ENCODE results near the gene SELENOH. TPM values are rescaled to one million over a fixed set of nuclear protein-coding genes. Genes with fewer than 3 reads are reported as not detected.

Gene SELENOH
- total RNA-seq, 1 donor from 2014 or later = 118 TPM

GRCh38 chr11:57735619-57736298 lies 5.5 kb upstream of the SELENOH start:
- Histone ChIP-seq H3K36me3 (peaks cover 43% of the 10 kb centered on the region), H3K27ac (no peak overlapping the region)
- ATAC-seq = no peak

DNA sequence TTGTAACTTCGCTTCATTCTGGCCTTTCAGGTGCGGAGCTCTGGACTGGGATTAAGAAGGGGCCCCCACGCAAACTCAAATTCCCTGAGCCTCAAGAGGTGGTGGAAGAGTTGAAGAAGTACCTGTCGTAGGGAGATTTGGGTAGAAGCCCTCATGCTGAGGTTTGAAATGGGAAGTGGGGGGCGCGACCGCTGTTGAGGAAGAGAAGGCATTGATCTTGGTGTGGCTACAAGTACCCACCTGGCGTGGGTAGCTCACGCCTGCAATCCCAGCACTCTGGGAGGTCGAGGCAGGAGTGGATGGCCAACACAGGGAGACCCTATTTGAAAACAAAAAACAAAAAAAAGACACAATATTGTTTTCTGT lies 779 bp downstream of the SELENOH start:
- H3K4me3 ChIP-seq = peak overlapping the region; percentile 89
- intact Hi-C loops (cut with DNase I) = no loop called here
- TF ChIP-seq CTCF (IDR thresholded peaks at IDR 0.05) = no peak
- H3K27ac ChIP-seq = peak overlapping the region; percentile 95
- H3K4me1 ChIP-seq = peaks cover 19% of the 10 kb centered on the region
- DNase-seq (peak; percentile 49), ATAC-seq (no peak)
- peaks cover 64% of the 10 kb centered on the region for H3K36me3 ChIP-seq
- H3K9me3 ChIP-seq = no peaks in the 10 kb centered on the region
- no peaks in the 10 kb centered on the region for H3K27me3 ChIP-seq (ENCODE audit: low read depth)

More at GRCh38 chr11:57735619-57736298, 5.5 kb upstream of the SELENOH start:
- TF ChIP-seq CTCF (IDR thresholded peaks at IDR 0.05) = no peak
- no peaks in the 10 kb centered on the region for H3K9me3 ChIP-seq
- DNase-seq = no peak
- H3K27me3 ChIP-seq (ENCODE audit: low read depth) = no peaks in the 10 kb centered on the region
- peaks cover 5% of the 10 kb centered on the region for H3K4me1 ChIP-seq
- H3K4me3 ChIP-seq = no peak overlapping the region
- intact Hi-C loops (cut with DNase I) = no loop called here

- peaks cover 19% of the 10 kb centered on the region for H3K4me1 ChIP-seq
- H3K27ac ChIP-seq = no peak overlapping the region
- intact Hi-C loops (cut with DNase I) = no loop called here
- DNase-seq (no peak), ATAC-seq (no peak)
- H3K36me3 ChIP-seq = peaks cover 41% of the 10 kb centered on the region
- no peaks in the 10 kb centered on the region for H3K9me3 ChIP-seq
- no peak overlapping the region for H3K4me3 ChIP-seq
- no peaks in the 10 kb centered on the region for H3K27me3 ChIP-seq (ENCODE audit: low read depth)
- TF ChIP-seq CTCF (IDR thresholded peaks at IDR 0.05) = no peak
Observed at GRCh38 chr11:57744357-57744756, 3.1 kb downstream of the SELENOH start.

DNA sequence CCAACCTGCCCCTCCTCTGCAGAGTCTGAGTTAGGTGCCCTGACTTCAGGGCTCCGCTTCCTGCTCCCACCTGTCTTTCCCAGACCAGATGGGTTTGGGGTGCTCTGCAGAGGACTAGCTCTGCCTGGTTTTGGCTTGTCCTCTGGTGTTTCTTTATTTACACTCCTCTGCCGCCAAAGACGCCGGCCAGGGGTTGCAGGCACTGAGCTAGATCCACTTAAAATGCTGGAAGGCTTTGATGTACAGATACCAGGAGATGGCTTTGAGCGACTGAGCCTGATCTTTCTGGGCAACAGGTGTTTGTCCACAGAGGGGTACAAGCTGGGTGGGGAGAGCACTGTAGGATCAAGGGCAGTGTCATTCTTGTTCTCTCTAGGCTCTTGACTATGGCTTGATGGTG lies 3.9 kb downstream of the SELENOH start:
- Histone ChIP-seq H3K9me3 (no peaks in the 10 kb centered on the region), H3K36me3 (peaks cover 36% of the 10 kb centered on the region), H3K27me3 (ENCODE audit: low read depth) (no peaks in the 10 kb centered on the region), H3K4me3 (no peak overlapping the region), H3K4me1 (peaks cover 19% of the 10 kb centered on the region), H3K27ac (no peak overlapping the region)
- DNase-seq (no peak), ATAC-seq (no peak)
- TF ChIP-seq CTCF (IDR thresholded peaks at IDR 0.05) = no peak
- intact Hi-C loops (cut with DNase I) = no loop called here

DNA sequence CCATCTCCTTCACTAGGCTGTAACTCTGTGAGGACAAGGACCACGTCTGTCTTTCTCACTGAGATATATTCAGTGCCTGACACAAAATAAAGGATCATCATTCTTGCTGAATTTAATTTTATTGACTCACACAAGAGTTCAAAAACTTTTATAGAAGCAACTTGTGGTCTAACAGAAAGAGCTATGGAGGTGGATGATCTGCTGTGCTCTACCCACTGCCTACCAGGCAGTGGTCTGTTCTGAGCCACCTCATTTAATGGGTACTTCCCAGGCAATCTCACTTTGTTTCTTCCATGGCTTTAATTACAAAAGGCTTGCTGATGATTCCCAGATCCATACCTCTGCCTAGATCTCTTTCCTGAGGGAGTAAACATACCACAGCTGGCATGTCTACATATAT lies 5.6 kb downstream of the SELENOH start:
- intact Hi-C loops (cut with DNase I) = no loop called here
- H3K36me3 ChIP-seq = peaks cover 36% of the 10 kb centered on the region
- DNase-seq (no peak), ATAC-seq (no peak)
- peaks cover 15% of the 10 kb centered on the region for H3K4me1 ChIP-seq
- no peaks in the 10 kb centered on the region for H3K27me3 ChIP-seq (ENCODE audit: low read depth)
- TF ChIP-seq CTCF (IDR thresholded peaks at IDR 0.05) = no peak
- H3K27ac ChIP-seq = no peak overlapping the region
- H3K4me3 ChIP-seq = no peak overlapping the region
- no peaks in the 10 kb centered on the region for H3K9me3 ChIP-seq

All from lower lobe of right lung (tissue), 2 donors.